NCI-H1436 (cell line): ENCODE measurements around the gene USP12.

Experiments
- DNase-seq: peaks from one replicate; lab custom pipeline; 2025; lab: John Stamatoyannopoulos, UW

USP12 gene

DNA sequence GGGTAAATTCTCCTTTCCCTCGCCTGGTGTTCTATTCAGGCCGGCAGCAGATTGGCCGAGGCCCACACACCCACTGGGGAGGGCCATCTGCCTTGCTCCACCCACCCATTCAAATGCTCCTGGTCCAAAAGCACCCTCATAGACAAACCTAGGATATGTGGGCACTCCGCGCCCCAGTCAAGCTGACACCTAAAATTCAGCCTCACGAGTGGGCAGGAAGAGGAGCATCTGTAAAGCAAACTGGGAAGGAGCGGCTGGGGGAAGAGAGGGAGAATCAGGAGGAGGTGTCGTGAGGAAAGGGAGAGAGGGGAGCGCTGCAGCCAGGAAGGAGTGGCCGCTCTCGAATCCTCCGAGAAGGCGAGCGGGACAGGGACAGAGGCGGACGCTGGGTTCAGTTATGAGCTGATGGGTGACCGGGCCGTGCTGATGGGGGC is 136.9 kb downstream of the USP12 start:
- no peak for DNase-seq

- no peak for DNase-seq
These were observed 142.7 kb downstream of the USP12 start for GRCh38 chr13:27028683-27029480.

DNA sequence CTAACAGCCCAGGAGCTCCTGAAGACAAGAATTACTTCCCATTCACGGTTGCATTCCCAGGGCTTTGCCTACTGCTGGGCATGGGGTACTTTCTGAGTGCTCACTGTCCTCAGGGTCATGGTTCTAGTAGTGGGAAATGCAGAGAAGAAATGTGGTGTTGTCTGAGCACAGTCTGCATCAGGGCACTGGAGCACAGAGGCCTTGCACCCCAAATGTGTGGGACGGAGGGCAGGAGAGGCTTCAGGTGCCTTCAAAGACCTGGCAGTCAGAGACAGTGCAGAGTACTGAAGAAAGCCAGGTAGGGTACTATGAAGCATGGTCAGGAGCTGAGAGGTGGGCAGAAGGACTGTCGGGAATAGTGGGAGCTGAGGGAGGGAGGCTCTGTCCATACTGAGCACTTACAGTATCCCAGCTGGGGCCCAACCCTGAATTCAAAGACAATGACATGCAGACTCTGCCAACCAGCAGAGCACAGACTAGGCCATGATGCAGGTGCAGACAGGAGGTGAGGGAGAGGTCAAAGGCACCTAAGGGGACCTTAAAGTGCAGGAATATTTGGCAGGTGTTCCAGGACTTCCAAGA is 144.4 kb downstream of the USP12 start:
- DNase-seq, result no peak

- DNase-seq, result no peak
These were observed 145.2 kb downstream of the USP12 start for GRCh38 chr13:27026396-27026795.

GRCh38 chr13:27024776-27025492 is 146.7 kb downstream of the USP12 start:
- DNase-seq, result no peak

DNA sequence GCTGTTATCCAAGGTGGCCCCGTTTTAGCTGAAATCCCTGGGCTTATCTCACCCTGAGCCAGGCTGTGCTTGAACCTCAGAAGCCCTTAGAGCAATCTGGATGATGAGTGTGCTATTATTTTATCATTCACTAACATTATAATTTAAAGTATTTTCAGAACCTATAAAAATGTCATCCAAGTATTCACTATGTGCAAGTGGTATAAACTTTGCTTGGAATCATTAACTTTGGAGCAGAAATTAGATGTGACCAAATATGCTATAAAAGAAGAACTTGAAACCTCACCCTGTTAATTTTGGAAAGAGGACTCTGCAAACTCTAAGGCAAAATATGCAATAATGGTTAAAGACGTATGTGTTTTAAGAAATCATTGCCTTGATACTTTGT is 147.5 kb downstream of the USP12 start:
- no peak for DNase-seq

DNA sequence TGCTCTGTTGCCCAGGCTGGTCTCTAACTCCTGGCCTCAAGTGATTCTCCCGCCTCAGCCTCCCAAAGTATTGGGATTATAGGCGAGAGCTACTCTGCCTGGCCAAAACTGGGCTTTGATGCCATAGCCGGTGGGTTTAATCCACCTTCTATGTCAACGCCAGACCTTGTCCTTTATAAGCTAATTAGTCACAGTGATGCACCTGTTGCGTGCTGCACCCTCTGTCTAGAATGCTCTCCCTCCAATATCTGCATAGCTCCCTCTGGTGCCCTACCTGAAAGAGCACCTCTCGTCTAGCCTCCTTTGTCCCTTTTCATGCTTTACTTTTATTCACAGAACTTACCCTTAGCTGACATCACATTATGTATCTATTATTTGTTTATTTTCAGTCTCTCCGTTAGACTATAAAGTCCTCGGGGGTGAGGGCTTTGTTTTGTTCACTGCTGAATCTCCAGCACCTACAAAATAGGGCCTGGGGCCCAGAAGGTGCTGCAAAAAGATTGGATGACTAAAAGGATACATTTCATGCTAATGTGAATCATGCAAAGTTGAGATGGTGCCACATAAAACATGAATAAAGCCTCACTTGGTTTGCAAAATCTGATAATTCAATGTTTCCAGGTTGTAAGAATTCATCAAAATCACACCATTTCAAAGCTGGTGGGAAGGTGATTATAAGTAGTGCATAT is 148.1 kb downstream of the USP12 start:
- DNase-seq, result no peak

DNA sequence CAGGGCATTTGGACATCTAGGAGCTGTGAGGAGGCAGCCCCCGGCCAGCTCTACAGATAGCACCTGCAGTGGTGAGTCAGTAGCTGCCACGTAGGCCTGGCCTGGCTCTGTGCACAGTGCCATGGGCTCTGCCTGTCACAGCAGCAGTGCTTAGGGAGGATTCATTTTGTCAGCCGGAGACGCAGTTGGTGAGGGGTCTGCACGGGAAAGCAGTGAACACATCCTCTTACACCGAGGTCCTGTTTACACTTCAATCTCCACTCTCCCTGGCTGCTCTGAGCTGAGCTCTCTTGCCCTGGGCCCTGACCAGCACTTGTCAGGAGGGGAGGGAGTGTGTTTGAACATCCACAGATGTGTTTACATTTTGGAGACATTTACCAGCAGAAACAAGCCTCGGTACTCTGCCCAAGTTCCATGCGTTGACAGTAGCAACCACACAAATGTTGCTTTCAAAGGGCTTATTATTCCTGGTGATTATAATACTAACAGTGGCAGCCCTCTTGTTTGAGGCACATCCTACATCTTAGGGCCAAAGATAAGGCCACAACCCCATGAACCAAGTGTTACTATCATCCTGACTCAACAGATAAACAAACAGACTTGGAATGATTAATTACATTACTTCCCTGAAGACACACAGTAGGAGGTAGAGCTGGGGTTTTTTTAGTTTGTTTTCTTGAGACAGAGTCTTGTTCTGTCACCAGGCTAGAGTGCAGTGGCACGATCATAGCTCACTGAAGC is 148.9 kb downstream of the USP12 start:
- DNase-seq, result no peak

DNA sequence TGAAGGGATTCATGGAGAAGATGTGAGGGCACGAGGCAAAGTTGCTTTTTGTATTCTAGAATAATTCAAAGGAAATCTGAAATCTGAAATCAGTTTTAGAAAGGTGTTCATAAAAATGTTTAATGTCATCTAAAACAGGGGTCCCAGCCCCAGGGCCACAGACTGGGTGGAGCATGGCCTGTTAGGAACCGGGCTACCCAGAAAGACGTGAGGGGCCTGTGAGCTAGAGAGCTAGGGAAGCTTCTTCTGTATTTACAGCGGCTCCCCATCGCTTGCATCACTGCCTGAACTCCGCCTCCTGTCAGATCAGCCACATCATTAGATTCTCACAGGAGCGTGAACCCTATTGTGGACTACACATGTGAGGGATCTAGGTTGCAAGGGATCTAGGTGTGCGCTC is 151.2 kb downstream of the USP12 start:
- DNase-seq, result no peak

DNA sequence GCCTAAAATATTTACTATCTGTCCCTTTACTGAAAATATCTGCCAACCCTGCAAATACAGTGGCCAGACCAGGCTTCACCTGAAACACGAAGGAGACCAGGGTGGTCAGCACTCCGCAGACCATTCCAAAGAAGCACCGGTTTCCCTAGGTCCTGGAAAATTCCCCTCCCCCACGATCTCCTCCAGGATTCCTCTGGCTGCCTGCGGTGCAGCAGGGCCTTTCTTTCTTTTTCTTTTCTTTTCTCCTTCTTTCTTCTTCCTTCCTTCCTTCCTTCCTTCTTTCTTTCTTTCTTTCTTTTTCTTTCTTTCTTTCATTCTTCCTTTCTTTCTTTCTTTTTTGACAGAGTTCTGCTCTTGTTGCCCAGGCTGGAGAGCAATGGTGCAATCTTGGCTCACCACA is 152.7 kb downstream of the USP12 start:
- no peak for DNase-seq

DNA sequence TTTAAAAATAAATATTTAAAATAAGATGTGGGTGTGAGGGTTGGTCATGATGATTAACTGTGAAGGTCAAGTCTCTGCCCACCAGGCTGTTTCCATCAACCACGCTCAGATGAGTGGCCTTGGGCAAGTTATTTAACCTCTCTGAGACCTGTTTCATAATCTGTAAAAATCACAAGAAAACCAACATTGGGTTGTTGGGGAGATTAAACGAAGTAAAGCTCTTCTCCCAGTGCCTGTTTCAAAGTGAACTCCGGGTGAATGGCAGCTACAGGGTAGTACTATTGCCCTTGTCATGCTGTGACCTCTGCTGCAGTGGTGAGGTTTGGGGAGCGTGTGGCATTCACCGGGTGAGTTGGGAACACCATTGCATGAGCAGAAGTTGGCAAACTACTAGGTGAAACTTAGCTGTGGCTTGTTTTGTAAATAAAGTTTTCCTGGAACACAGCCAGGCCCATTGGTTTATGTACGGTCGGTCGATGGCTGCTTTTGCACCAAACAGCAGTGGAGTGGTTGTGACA is 153.2 kb downstream of the USP12 start:
- DNase-seq, result no peak

- DNase-seq, result no peak
These were observed 154.7 kb downstream of the USP12 start for GRCh38 chr13:27016875-27017274.
